ENCODE results near the gene LBX1. TPM values are rescaled to one million over a fixed set of nuclear protein-coding genes. Genes with fewer than 3 reads are reported as not detected.
"Not testable (repeated sequence)": the region's sequence is repeated elsewhere in the genome, so short reads cannot be mapped to it uniquely, and the experiment has no call there.

Gene LBX1
- total RNA-seq, 1 experiment from 2014 or later: not detected

GRCh38 chr10:101214446-101215396 lies 14.5 kb downstream of the LBX1 start:
- peak; percentile 81 for DNase-seq (ENCODE audit: low spot score)

GRCh38 chr10:101208543-101208942 lies 20.7 kb downstream of the LBX1 start:
- DNase-seq (ENCODE audit: low spot score): no peak

- no peak for DNase-seq (ENCODE audit: low spot score)
Measured at GRCh38 chr10:101207026-101207425, 22.2 kb downstream of the LBX1 start.

- not testable (repeated sequence) for DNase-seq (ENCODE audit: low spot score)
Measured at GRCh38 chr10:101202667-101203066, 26.6 kb downstream of the LBX1 start.

GRCh38 chr10:101198326-101198977 lies 30.8 kb downstream of the LBX1 start:
- not testable (repeated sequence) for DNase-seq (ENCODE audit: low spot score)

- no peak for DNase-seq (ENCODE audit: low spot score)
Measured at GRCh38 chr10:101195921-101196320, 33.3 kb downstream of the LBX1 start.

GRCh38 chr10:101189461-101190401 lies 39.5 kb downstream of the LBX1 start:
- DNase-seq (ENCODE audit: low spot score): no peak

- DNase-seq (ENCODE audit: low spot score): no peak
Measured at GRCh38 chr10:101188942-101189341, 40.3 kb downstream of the LBX1 start.

GRCh38 chr10:101183458-101184183 lies 45.6 kb downstream of the LBX1 start:
- DNase-seq (ENCODE audit: low spot score): no peak

- DNase-seq (ENCODE audit: low spot score): no peak
Measured at GRCh38 chr10:101182936-101183335, 46.3 kb downstream of the LBX1 start.

Other genes starting within 250 kb of the LBX1 start
- 141 and 174 TPM in 2 replicates for gene MRPL43, start 242.0 kb downstream of the LBX1 start, total RNA-seq (2014; rRNA removed; shearing (Covaris generic))
- 15.9 and 18.8 TPM in 2 replicates for gene TWNK, start 241.9 kb downstream of the LBX1 start, total RNA-seq (2014; rRNA removed; shearing (Covaris generic))
- 154 and 172 TPM in 2 replicates for gene LZTS2, start 229.7 kb downstream of the LBX1 start, total RNA-seq (2014; rRNA removed; shearing (Covaris generic))
- gene PDZD7, start 198.3 kb downstream of the LBX1 start, total RNA-seq (2014; rRNA removed; shearing (Covaris generic)): 6.3 and 7.4 TPM in 2 replicates
- gene SFXN3, start 198.2 kb downstream of the LBX1 start, total RNA-seq (2014; rRNA removed; shearing (Covaris generic)): 90.8 and 101 TPM in 2 replicates
- gene KAZALD1, start 167.5 kb downstream of the LBX1 start, total RNA-seq (2014; rRNA removed; shearing (Covaris generic)): 13.0 and 15.6 TPM in 2 replicates
- gene TLX1, start 98.2 kb downstream of the LBX1 start, total RNA-seq (2014; rRNA removed; shearing (Covaris generic)): not detected in 2 replicates
- gene BTRC, start 124.7 kb upstream of the LBX1 start, total RNA-seq (2014; rRNA removed; shearing (Covaris generic)): 3.0 TPM in 2 replicates

Data from HT-29 (cell line).